GM19467 (cell line): ENCODE measurements around the gene HEYL.

Experiments used
- ATAC-seq: cut with Tn5 transposase; IDR thresholded peaks from one replicate; pipeline ENCODE4 v1.9.1; 2021; ENCODE audit warnings: mild to moderate bottlenecking, moderate library complexity; ENCODE audit not compliant: unreplicated experiment

Gene HEYL

GRCh38 chr1:39642796-39643195, 3.4 kb upstream of the HEYL start:
- ATAC-seq = no peak

- no peak for ATAC-seq
Observed at GRCh38 chr1:39640861-39641260, 1.4 kb upstream of the HEYL start.

DNA sequence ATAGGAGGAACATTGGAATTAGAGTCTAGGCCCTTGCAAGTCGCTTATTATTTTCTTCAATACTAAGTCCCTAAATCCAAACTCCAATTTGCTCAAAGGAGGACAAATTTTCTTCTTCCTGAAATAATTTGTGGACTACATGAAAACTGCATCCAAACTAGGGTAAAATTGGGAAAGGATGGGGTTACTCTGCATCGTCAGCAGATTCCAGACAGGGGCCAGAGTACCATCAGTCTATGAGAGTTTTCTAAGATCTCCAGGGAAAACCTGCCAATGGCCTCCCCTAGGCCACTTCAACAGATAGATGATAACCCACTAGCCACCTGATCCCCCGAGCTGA, 508 bp downstream of the HEYL start:
- ATAC-seq = no peak

DNA sequence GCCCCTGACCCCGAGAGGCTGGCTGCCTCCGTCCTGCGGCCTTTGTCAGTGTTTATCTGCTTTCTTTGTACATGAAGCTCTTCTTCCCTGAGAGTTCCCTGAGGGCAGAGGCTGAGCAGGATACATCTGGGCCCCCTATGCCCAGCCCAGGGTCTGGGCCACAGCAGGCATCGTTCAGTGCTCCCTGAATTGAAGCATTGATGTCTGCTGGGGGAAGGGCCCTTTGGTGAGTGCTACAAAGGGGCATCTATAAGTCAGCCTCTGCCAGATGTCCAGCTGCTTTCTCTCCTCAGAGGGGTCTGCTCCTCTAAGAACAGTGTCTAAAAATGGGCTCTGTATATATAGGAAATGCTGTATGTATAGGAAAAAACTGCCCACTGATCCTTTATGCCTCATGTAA, 2.1 kb downstream of the HEYL start:
- ATAC-seq = no peak

DNA sequence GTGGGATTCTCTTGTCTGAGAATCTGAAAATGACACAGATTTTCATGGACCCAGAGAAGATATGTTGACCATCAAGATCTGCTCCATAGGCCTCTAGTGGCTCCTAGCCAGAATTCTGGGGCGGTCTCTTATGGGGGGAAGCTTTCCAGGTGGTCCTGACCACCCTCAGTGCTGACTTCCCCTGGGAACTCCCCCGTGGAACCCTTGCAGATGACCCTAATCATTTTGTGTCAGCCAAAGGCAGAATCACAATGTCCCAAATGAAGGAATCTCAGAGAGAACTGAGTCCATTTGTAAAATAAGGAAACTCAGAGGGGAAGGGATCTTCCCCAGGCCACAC, 3.6 kb downstream of the HEYL start:
- no peak for ATAC-seq

DNA sequence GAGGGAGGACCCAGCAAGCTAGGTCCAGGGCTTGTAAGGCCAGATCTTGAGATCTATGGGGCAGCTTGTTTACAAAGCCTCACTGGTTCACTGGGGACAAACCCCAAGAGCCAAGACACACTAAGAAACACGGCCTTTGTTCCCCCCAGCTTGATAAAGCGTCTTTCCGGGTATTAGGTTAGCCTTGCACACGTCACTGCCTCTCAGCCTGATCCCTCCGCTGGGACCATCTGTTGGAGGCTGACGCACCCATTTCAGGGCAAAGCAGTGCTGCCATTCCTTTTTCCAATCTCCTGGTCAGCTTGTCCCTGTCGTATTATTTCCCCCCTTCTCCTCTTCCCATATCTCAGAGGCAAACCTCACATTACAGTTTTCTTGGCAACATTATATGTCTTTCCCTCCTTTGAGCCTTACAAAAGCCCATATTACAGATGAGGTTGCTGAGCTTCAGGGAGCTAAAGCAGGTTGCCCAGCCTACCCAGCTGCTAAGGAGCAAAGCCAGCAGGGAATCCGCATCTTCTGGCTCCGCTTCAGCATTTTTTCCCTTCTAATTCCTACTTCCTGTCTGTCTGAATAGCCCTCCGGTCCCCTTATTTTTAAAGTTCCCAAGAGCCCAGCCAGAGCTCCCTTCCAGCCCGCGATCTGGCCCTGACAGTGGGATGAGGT, 4.1 kb downstream of the HEYL start:
- ATAC-seq = no peak

- ATAC-seq = no peak
Observed at GRCh38 chr1:39633422-39633821, 6.0 kb downstream of the HEYL start.

DNA sequence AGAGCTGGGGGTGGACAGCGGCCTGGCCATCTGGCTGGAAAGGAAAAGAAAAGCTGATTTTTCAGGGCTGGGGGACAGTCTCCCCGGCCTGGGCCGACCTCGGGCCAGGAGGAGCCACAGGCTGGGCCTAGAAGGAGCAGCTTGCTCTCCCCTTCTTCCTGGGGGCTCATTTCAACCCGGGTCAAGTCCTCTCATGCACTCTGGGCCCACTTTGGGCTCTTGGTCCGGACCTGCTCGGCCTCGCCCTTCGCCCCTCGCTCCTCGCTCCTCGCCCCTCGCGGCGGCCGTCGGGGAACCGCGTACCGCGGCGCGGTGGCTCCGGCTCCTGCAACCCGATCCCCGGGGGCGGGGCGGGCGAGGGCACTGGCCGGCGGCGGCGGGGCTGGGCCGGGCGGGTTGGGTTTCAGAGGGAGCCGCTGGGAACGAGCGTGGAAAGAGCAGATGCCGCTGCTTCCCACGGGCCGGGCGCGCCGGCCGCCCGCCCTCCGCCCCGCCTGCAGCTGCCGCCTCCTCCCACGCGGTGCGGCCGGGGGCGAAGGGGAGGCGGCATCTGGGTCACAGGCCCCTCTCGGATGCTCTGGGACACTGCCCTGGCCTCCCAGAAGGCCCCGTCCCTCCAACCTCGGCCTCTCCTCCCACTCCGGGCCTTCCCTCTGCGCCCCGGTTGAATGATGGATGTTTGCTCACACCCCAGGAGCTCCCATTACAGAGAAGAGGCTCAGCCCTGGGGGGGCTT, 6.6 kb downstream of the HEYL start:
- no peak for ATAC-seq

- no peak for ATAC-seq
Observed at GRCh38 chr1:39632323-39632681, 7.1 kb downstream of the HEYL start.

DNA sequence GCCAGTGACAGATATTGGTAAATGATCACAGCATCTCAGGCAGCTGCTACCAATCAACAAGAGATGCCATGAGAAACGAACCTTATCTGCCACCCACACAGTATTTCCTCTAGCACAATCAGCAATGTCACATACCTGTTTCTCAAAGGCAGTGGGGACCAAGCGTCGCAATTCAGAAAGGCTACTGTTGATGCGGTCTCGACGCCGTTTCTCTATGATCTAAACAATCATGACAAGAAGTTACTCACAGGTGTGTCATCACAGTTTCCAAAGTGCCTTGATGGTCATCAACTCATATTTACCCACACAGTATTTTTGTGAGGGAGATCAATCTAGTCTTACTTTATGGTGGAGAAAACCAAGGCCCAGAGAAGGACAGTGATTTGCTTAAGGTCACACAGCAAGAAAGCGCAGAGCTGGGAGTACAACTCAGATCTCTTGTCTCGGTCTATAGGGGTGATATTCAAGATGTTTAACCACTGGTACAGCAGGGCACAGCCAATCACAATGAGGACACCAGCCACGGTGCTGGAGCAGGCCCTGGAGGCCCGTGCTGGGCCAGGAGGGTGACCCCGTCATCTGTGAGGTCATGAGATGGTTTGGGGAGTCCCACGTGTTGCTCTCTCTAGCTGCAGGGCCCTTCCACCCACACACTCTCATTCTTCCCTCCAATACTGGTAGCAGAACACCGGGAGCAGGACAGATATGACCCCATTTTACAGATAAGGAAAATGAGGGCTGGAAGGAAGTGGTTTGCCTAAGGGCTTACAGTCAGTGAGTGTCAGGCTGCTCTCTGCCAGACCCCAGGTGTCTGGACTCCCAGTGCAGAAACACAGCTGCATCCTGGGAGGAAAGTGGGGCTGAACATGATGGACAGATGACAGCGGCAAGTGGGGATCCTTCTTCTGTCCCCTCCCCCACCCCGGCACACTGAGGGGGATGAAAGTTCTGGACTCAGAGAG, 7.8 kb downstream of the HEYL start:
- no peak for ATAC-seq

GRCh38 chr1:39628807-39629350, 10.6 kb downstream of the HEYL start:
- ATAC-seq = no peak

DNA sequence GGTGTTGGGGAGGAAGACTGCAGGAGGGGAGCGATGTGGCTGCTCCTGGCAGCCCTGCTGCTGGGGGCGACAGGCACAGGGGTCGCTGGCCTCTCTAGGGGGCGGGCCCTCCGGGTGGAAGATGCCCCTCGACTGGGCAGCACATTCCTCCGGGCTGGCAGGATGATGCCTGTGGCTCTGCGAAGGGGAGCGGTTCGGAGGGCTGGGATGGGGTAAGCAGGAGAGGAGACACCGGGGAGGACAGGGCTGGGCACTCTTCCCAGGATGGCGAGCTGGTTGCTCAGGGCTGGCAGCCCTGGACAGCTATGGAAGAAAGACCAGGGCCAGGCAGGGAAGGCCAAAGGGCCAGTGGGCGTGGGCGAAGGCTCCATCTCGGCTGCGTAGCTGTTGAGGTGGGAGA, 12.8 kb downstream of the HEYL start:
- ATAC-seq = no peak

DNA sequence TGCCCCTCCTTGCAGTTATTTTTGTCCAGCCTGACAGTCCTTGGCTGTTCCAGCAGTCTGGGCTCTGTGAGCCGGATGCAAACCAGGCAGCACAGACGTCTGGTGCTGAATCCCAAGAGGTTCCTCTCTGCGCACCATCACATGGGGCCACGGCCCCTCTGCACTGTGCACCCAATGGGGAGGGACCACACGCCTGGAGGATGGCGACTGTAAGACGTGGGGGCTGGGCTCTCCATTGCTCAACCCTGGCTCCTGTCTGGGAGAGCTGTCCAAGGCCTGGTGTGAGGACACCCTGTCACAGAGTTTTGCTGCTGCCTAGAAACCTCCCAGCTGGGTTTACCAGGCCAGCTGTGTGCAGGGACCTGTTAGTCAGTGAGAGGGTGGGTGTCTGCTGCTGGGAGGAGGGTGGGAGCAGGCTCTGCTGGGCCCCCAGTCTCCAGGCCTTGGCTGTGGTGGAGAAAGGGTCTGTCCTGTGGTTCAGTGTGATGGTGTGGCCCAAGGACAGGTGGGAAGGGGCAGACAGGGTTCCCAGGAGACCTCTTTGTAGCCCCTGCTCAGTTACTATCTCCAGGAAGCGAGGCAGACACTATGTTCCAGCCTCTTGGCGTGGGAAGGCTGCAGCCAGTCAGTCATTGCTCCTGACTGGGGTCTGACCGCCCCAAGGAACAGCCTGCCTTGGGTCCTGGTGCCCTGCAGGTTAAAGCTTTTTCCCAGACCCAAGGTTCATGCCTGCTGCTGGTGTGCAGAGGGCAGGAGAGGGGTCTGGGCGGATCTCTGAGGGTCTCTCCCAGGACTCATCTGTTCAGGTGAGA, 13.8 kb downstream of the HEYL start:
- ATAC-seq = no peak

GRCh38 chr1:39625009-39625408, 14.4 kb downstream of the HEYL start:
- ATAC-seq = no peak

- ATAC-seq = no peak
Observed at GRCh38 chr1:39623053-39623452, 16.4 kb downstream of the HEYL start.

DNA sequence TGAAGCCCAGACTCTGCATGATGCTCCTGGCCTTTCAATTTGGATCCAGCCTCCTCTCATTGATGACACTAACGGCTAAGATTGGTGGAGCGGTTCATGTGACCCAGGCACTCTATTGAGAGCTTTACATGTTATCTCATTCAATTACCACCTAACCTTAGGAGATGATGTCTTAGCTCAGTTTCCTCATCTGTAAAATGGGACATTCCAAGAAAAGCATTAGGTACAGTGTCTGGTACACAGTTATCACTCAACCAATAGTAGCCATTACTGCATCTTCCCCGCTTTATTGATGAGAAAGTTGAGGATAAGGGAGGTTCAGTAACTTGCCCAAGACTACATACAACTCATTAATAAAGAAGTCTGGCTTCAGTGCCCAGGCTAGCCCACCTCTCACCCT, 17.0 kb downstream of the HEYL start:
- ATAC-seq = no peak

DNA sequence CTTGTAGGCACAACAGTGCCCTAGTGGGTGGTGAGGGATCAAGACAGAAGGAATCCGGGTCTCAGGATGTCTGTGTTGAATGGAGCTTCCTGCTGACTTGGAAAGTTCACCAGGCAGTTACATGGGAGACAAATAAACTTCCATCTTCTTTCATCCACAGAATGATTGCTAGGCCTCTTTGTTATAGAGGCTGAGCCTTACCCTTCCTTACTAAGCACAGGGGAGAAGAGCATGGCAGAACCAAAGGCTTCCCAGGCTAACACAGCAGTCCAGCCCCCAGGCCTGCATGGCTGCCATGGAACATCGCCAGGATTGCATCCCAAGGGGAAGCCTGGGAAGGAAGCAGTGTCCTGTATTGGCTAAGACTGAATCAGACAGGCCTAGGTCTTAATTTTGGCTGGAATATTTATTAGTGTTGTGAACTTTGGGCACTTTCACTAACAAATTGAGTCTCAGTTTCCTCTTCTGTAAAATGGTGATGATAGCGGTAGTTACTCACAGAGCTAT, 18.7 kb downstream of the HEYL start:
- ATAC-seq = no peak

- no peak for ATAC-seq
Observed at GRCh38 chr1:39617488-39618049, 21.9 kb downstream of the HEYL start.

DNA sequence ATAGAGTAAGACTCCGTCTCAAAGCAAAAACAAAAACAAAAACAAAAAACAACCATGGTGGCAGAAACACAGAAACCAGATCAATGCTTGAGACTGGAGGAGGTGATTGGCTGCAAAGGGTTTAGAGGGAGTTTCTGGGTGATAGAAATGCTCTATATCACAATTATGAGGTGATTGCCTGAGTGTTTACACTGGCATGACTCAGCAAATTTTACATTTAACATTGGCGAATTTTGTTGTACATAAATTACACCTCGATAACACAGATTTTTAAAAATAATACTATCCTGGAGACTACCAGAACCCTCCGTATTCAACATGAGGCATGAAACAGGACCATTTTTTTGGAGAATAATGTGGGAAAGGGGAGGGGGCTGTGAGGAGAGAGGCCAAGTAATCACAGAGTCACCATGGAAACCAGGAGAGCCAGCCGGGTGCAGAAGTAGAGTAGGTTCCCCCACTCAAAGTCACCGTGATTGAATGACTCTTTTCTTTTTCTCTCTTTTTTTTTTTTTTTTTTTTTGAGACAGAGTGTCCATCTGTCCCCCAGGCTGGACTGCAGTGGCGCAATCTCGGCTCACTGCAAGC, 24.3 kb downstream of the HEYL start:
- no peak for ATAC-seq

- no peak for ATAC-seq
Observed at GRCh38 chr1:39614488-39614887, 25.0 kb downstream of the HEYL start.
